Body of pancreas (tissue), 4 donors: Measurements from ENCODE around the gene IVD. TPM values are rescaled to one million over a fixed set of nuclear protein-coding genes. Genes with fewer than 3 reads are reported as not detected.
A peak's percentile ranks its signal among the peaks of the same experiment; 100 is the strongest.

ENCODE experiments used
- ATAC-seq: fragments of 150-250 bp; one replicate; pipeline ENCODE4 v1.9.1; 2016
- DNase-seq, 4 donors: peaks; one replicate each; pipeline ENCODE4 v3.0.0-alpha.2; 2019
- H3K27ac ChIP-seq, 4 donors: fragments of 200-600 bp; sonication (generic); 1 replicate in 3 of 4; 2 replicates in 1 of 4; pipeline versions ENCODE4 v1.5.1 to v1.6.1; 2016 to 2019; ENCODE audit warnings: mild to moderate bottlenecking in 1 of 4, mixed read lengths in 1 of 4, moderate library complexity in 1 of 4
- H3K27me3 ChIP-seq, 2 donors: fragments of 200-600 bp; sonication (generic); one replicate each; pipeline ENCODE4 v1.6.0; 2016; ENCODE audit warnings: mild to moderate bottlenecking in 1 of 2
- H3K36me3 ChIP-seq, 2 donors: fragments of 200-600 bp; sonication (generic); replicated peaks in 1 of 2; 2 replicates each; pipeline ENCODE4 v1.5.1; 2016; ENCODE audit warnings: low read depth in 2 of 2; ENCODE audit not compliant: insufficient read depth in 1 of 2
- H3K4me1 ChIP-seq: fragments of 200-600 bp; sonication (generic); one replicate; pipeline ENCODE4 v1.6.0; 2016
- H3K4me3 ChIP-seq, 2 donors: fragments of 200-600 bp; sonication (generic); 1 replicate in 1 of 2; 2 replicates in 1 of 2; pipeline ENCODE4 v1.5.1; 2016 to 2019
- H3K9me3 ChIP-seq, 3 donors: fragments of 200-600 bp; sonication (generic); 1 replicate in 2 of 3; 2 replicates in 1 of 3; pipeline ENCODE4 v1.5.1; 2016
- CTCF ChIP-seq, 7 experiments: fragments of 450-650 bp in 4 of 7; fragments of 200-600 bp in 3 of 7; sonication (generic) in 3 of 7; IDR thresholded peaks; one replicate each; pipeline ENCODE4 v1.5.1; 2016 to 2019; ENCODE audit warnings: antibody characterized with exemption in 7 of 7
- POLR2A ChIP-seq, 3 donors: fragments of 450-650 bp; IDR thresholded peaks; one replicate each; pipeline ENCODE4 v1.6.1; 2016; ENCODE audit warnings: antibody characterized with exemption in 3 of 3, mild to moderate bottlenecking in 2 of 3
- WGBS, 2 donors: methylation state at CpG; one replicate each; pipeline ENCODE4 v1.1.5; 2017; 5-methylcytosine and 5-hydroxymethylcytosine counted together
- intact Hi-C: fragments of 100-400 bp; cut with DNase I; formaldehyde crosslinking; loops from one replicate; pipeline ENCODE4 v1.15.1; 2023
- total RNA-seq, 2 donors: library from RNA; depleted of rRNA; stranded (reverse); fragments of >200 nt; gene quantifications; one replicate each; pipeline ENCODE4 v1.1.0, GENCODE V29; 2016

Gene IVD
- total RNA-seq, 2 donors from 2014 or later = 30.3 to 34.0 TPM

GRCh38 chr15:40389824-40390595 is 15.6 kb upstream of the IVD start:
- ATAC-seq (peak; percentile 40), DNase-seq (no peak)
- intact Hi-C loops = no loop called here
- Histone ChIP-seq H3K4me3 (no peak overlapping the region), H3K9me3 (no peaks in the 10 kb centered on the region), H3K36me3 (peaks cover 0 to 4% of the 10 kb centered on the region in 2 donors), H3K27ac (peak overlapping the region in 2 of 4 donors; percentile 16 to 36), H3K27me3 (no peaks in the 10 kb centered on the region), H3K4me1 (peaks cover 8% of the 10 kb centered on the region)
- TF ChIP-seq CTCF (IDR thresholded peaks at IDR 0.05) (no peak), POLR2A (IDR thresholded peaks at IDR 0.05) (no peak)
- WGBS, 2 donors = 77 to 90% methylated on average over 2 of the region's 2 CpGs

GRCh38 chr15:40392986-40393948 is 12.3 kb upstream of the IVD start:
- H3K9me3 ChIP-seq = no peaks in the 10 kb centered on the region
- H3K27ac ChIP-seq = no peak overlapping the region
- peaks cover 8% of the 10 kb centered on the region for H3K4me1 ChIP-seq
- no peak for ATAC-seq
- H3K4me3 ChIP-seq = no peak overlapping the region
- H3K36me3 ChIP-seq = peaks cover 0 to 2% of the 10 kb centered on the region in 2 donors
- H3K27me3 ChIP-seq = no peaks in the 10 kb centered on the region
- no peak for DNase-seq
- TF ChIP-seq POLR2A (IDR thresholded peaks at IDR 0.05) (no peak), CTCF (IDR thresholded peaks at IDR 0.05) (no peak)
- WGBS, 2 donors = 86 to 87% methylated on average over 4 of the region's 4 CpGs
- intact Hi-C loops = no loop called here

- Histone ChIP-seq H3K4me1 (no peaks in the 10 kb centered on the region), H3K27ac (no peak overlapping the region), H3K36me3 (no peaks in the 10 kb centered on the region), H3K4me3 (no peak overlapping the region), H3K27me3 (no peaks in the 10 kb centered on the region), H3K9me3 (no peaks in the 10 kb centered on the region)
- no peak for ATAC-seq
- TF ChIP-seq POLR2A (IDR thresholded peaks at IDR 0.05) (no peak), CTCF (IDR thresholded peaks at IDR 0.05) (no peak)
- intact Hi-C loops = no loop called here
- 90 to 92% methylated on average over 8 of the region's 8 CpGs for WGBS, 2 donors
- DNase-seq = no peak
These were observed 7.7 kb upstream of the IVD start for GRCh38 chr15:40397688-40398412.

GRCh38 chr15:40398413-40398873 is 7.2 kb upstream of the IVD start:
- H3K27me3 ChIP-seq = no peaks in the 10 kb centered on the region
- ATAC-seq (no peak), DNase-seq (peak in 1 of 4 donors; percentile 41)
- H3K36me3 ChIP-seq = no peaks in the 10 kb centered on the region
- intact Hi-C loops = no loop called here
- no peaks in the 10 kb centered on the region for H3K4me1 ChIP-seq
- 54 to 70% methylated on average over 4 of the region's 4 CpGs for WGBS, 2 donors
- H3K27ac ChIP-seq = no peak overlapping the region
- no peak overlapping the region for H3K4me3 ChIP-seq
- no peaks in the 10 kb centered on the region for H3K9me3 ChIP-seq
- no peak for TF ChIP-seq POLR2A (IDR thresholded peaks at IDR 0.05)
- no peak for TF ChIP-seq CTCF (IDR thresholded peaks at IDR 0.05)
